ENCODE measurements around the gene SCAP.
"Not testable (repeated sequence)": the region's sequence is repeated elsewhere in the genome, so short reads cannot be mapped to it uniquely, and the experiment has no call there.

SCAP gene

GRCh38 chr3:47487265-47487664 lies 11.5 kb upstream of the SCAP start:
- TF ChIP-seq, protein P1, sequence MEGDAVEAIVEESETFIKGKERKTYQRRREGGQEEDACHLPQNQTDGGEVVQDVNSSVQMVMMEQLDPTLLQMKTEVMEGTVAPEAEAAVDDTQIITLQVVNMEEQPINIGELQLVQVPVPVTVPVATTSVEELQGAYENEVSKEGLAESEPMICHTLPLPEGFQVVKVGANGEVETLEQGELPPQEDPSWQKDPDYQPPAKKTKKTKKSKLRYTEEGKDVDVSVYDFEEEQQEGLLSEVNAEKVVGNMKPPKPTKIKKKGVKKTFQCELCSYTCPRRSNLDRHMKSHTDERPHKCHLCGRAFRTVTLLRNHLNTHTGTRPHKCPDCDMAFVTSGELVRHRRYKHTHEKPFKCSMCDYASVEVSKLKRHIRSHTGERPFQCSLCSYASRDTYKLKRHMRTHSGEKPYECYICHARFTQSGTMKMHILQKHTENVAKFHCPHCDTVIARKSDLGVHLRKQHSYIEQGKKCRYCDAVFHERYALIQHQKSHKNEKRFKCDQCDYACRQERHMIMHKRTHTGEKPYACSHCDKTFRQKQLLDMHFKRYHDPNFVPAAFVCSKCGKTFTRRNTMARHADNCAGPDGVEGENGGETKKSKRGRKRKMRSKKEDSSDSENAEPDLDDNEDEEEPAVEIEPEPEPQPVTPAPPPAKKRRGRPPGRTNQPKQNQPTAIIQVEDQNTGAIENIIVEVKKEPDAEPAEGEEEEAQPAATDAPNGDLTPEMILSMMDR (IDR thresholded peaks at IDR 0.05; ENCODE audit: low read depth, low read length), result no peak
- Histone ChIP-seq H3K36me3 (no peaks in the 10 kb centered on the region), H3K27me3 (no peaks in the 10 kb centered on the region), H3K9me3 (no peaks in the 10 kb centered on the region), H3K4me1 (no peaks in the 10 kb centered on the region), H3K4me3 (ENCODE audit: low read depth, low read length) (no peak overlapping the region)
- no peak for DNase-seq

DNA sequence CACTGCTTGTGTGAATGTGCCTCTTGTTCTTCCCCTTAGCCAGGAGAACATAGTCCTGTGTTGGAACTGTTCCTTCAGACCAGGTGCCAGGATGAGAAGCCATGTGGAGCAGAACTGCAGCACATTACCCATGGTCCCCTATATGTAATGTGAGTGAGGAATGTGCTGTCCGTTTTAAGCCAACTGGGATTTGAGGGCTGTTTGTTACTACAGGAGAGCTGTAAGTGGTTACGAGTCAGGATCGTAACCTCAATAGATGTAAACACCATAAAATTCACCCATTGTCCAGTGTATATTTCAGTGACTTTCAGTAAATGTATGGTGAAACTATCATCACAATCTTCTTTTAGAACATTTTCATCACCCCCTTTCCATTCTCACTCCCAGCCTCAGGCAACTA lies 10.1 kb upstream of the SCAP start:
- no peaks in the 10 kb centered on the region for H3K4me1 ChIP-seq
- no peaks in the 10 kb centered on the region for H3K9me3 ChIP-seq
- no peak overlapping the region for H3K4me3 ChIP-seq (ENCODE audit: low read depth, low read length)
- TF ChIP-seq, protein P1 (IDR thresholded peaks at IDR 0.05; ENCODE audit: low read depth, low read length), result no peak
- no peaks in the 10 kb centered on the region for H3K27me3 ChIP-seq
- DNase-seq, result no peak
- no peaks in the 10 kb centered on the region for H3K36me3 ChIP-seq

DNA sequence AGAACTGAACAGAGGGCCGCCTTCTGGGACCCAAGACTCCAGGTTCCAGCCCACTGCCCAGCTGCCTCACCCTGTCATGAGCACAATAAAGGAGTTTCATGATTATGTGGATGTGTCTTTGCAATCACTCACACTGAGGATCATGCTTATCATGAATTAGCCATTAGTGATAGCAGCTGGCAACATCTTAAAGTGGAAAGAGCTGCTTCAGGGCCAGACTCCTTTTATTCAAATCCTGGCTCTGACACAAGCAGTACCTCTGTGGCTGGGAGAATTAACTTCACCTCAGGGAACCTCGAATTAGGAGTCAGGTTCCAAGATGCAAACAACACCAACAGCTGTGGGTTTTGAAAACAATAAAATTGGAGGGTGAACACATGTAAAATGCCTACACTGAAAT lies 6.6 kb upstream of the SCAP start:
- TF ChIP-seq, protein P1 (IDR thresholded peaks at IDR 0.05; ENCODE audit: low read depth, low read length), result no peak
- Histone ChIP-seq H3K27me3 (no peaks in the 10 kb centered on the region), H3K36me3 (no peaks in the 10 kb centered on the region), H3K4me3 (ENCODE audit: low read depth, low read length) (no peak overlapping the region), H3K9me3 (no peaks in the 10 kb centered on the region), H3K4me1 (no peaks in the 10 kb centered on the region)
- DNase-seq, result no peak

DNA sequence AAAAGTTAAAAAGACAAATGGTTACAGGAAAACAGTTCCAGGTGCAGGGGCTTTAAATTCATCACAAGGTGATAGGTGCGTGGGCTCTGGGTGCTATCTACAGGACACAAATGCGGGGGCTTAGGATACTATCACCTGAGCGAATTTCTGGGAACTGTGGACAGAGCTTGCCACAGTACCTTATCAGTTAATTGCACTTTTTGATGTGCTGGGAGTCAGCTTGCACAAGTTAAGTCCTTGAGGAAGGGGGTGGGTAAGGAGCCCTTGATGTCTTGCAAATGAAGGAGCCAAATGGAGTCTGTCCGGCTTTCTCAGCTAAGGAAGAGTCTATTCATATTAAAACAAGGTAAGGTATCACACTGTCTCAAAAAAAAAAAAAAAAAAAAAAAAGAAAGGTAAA lies 6.0 kb upstream of the SCAP start:
- H3K27me3 ChIP-seq; H3K36me3 ChIP-seq; H3K4me3 ChIP-seq (ENCODE audit: low read depth, low read length); H3K9me3 ChIP-seq; H3K4me1 ChIP-seq; DNase-seq: not testable (repeated sequence)

DNA sequence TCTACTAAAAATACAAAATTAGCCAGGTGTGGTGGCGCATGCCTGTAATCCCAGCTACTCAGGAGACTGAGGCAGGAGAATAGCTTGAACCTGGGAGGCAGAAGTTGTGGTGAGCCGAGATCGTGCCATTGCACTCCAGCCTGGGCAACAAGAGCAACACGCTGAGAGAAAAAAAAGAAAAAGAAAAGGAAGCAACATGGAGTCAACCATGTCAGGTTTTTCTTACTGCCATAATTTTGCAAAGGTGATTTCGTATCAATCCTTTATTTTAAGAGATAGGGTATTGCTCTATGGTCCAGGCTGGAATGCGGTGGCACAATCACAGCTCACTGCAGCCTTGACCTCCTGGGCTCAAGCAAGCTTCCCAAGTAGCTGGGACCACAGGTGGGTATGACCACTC lies 4.5 kb upstream of the SCAP start:
- not testable (repeated sequence) for H3K36me3 ChIP-seq; H3K4me1 ChIP-seq; H3K9me3 ChIP-seq; H3K4me3 ChIP-seq (ENCODE audit: low read depth, low read length); H3K27me3 ChIP-seq; DNase-seq

DNA sequence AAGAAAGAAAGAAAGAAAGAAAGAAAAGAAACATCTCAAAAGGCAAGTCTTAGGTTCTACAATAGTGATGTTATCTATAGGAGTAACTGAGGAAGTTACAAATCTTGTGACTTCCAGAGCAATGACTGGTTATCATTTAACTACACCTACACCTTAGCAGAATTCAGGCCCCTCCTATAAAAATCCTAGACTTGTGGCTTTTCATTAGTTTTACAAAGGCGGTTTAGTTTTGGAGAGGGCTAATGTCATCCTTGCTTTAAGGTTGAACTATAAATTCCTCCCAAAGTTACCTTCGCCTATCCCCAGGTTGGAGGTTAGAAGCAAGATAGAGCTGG lies 4.1 kb upstream of the SCAP start:
- TF ChIP-seq, protein P1 (IDR thresholded peaks at IDR 0.05; ENCODE audit: low read depth, low read length), result no peak
- Histone ChIP-seq H3K9me3 (no peaks in the 10 kb centered on the region), H3K4me3 (ENCODE audit: low read depth, low read length) (no peak overlapping the region), H3K27me3 (no peaks in the 10 kb centered on the region), H3K4me1 (no peaks in the 10 kb centered on the region), H3K36me3 (no peaks in the 10 kb centered on the region)
- DNase-seq, result no peak

GRCh38 chr3:47478022-47478421 lies 2.3 kb upstream of the SCAP start:
- no peaks in the 10 kb centered on the region for H3K9me3 ChIP-seq
- H3K4me3 ChIP-seq (ENCODE audit: low read depth, low read length), result no peak overlapping the region
- DNase-seq, result no peak
- no peaks in the 10 kb centered on the region for H3K36me3 ChIP-seq
- H3K27me3 ChIP-seq, result no peaks in the 10 kb centered on the region
- no peaks in the 10 kb centered on the region for H3K4me1 ChIP-seq
- TF ChIP-seq, protein P1 (IDR thresholded peaks at IDR 0.05; ENCODE audit: low read depth, low read length), result no peak

All from BE2C (cell line).